HG02870 (cell line): ENCODE results near the gene CRACDL.

Experiments
- ATAC-seq: cut with Tn5 transposase; IDR thresholded peaks from one replicate; pipeline ENCODE4 v1.9.1; 2021; ENCODE audit warnings: mild to moderate bottlenecking, moderate library complexity; ENCODE audit not compliant: unreplicated experiment

Gene CRACDL

DNA sequence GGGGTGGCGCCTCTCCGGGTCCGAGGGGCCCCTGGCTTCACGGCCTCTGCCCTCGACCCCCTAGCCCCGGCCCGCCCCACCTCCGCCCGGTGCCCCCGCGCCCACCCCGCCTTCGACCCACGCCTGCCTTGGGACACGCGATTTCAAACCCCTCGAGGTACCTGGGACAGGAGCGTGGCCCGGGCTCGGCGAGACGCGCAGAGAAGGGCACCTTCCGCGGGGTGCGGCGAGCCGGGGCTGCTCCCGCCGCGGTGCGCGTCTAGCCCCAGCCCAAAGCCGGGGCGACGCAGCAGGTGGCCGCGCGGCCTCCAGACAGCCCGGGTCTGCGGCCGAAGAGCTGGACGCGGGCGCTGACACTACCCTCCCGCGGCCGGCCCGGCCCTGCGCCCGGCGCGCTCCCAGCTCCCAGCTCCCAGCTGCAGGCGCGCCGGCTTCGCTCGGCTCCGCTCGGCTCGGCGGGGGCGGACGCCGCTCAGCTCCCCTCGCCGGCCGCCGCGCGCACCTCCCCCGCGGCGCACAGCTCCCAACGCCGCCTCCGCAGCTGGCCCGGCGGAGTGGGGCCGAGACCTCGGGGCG lies at the start of gene CRACDL:
Gene CRACDL, minus strand, starts transcription at position 449 of the 576 bp plus-strand sequence. CDS start 89,425 bp downstream, outside the sequence.
- ATAC-seq: no peak

GRCh38 chr2:98975611-98976010 lies 39.6 kb upstream of the CRACDL start:
- ATAC-seq: no peak

DNA sequence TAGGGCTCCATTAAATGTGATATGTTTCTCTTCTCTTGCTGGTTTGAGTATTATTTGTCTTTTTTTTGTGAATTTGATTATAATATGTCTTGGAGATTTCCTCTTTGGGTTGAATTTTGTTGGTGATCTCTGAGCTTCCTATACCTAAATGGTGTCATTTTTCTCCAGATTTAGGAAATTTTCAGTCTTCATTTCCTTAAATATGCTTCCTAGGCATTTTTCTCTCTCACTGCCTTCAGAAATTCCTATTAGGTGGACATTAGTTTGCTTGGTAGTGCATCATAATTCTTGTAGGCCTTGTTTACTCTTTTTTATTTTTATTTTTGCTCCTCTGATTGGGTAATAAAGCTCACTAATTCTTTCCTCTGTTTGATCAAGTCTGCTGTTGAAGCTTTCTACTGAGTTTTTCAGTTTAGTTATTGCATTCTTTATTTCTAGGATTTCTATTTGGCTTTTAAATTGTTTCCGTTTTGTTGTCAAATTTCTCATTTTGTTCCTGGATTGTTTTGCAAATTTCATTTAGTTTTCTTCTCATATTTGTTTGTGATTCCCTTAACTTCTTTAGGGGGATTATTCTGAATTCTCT lies 36.6 kb upstream of the CRACDL start:
- ATAC-seq: no peak

GRCh38 chr2:98959810-98960507 lies 23.9 kb upstream of the CRACDL start:
- no peak for ATAC-seq

- no peak for ATAC-seq
Measured at GRCh38 chr2:98952966-98953365, 16.9 kb upstream of the CRACDL start.

DNA sequence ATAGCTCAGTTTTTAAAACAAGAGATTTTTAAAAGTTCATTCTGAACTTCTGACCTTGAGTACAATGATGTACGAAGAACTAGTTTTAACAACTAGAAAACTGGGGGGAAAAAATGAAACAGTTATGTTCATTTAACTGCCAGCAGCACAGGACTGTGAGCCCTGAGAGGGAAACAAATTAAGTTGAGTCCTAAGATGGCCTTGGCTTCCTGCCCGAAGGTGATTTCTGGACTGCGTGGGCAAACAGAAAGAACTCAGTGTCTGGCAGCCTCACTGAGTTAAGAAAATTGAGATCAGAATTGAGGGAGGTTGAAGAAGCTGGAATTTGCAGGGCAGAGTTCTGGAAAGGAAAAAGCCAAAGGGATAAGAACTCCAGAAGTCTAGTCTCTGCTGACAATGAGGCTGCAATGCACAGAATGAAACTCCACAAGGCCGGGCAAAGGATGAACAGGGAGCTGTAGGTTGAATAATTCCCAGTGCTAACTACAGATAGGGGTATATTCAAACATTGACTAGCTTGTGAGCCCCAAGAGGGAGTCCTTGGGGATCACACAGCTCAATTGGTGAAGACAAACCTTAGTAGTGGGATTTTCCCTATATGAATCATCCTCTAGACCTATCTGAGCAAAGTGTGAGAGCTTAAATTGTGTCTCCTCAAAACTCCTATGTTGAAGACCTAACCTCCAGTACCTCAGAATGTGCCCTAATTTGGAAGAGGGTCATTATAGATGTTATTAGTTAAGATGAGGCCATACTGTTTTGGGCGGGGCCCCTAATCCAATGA lies 13.1 kb upstream of the CRACDL start:
- no peak for ATAC-seq

DNA sequence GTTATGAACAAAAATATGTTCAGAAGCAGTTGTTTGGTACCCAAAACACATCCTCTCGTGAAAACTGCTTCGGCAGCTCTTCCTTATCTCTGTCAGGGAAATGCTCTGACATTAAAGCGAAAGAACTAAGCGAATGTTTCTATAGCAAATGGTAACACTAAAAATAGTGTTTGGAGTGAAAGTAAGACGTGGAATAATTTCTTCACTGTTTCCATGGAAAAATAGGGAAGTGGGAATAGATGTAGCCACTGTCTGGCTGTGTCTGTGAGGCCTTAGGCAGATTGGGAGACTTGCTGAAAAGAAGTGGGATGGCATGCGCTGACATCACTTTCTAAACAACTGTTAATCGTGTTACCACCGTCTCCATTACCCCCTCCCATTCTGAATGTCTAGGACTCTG lies 11.5 kb upstream of the CRACDL start:
- no peak for ATAC-seq

- ATAC-seq: no peak
Measured at GRCh38 chr2:98946855-98947254, 10.8 kb upstream of the CRACDL start.

DNA sequence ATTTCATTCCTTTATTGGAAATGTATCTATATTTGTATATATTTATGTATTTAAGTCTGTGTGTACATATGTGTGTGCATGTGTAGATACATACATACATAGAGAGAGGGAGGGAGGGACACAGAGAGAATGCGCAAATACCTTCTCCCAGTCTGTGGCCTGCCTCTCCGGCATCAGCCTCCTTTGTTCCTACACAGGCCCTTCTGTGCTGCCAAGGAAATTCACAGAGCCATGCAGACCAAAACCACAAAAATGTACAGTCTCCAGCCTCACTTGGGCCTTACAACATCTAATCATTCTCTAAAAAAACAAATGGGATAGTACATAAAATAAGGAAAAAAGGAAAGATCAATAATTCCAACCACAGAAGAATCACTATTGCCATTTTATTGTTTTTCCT lies 8.8 kb upstream of the CRACDL start:
- ATAC-seq: no peak

- no peak for ATAC-seq
Measured at GRCh38 chr2:98940102-98940501, 4.1 kb upstream of the CRACDL start.

DNA sequence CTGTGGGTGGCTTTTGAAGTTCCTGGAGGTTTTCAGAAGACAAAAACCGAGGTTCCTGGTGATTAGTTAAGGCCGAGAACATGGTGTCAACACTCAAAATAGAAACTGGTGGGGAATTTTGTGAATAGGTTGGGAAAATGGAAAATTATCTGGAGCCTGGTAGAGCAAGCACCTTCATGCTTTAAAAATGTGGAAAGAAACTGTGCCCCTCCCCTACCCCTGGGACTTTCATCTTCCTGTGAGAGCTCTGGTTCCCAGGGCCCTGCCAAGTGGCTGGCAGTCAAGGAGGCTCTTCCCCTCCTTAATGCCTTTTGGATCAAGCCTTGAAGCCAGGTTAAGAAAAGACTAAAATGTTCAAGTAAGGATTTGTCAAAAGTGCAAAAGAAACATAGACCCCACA lies 1.9 kb upstream of the CRACDL start:
- ATAC-seq: no peak

DNA sequence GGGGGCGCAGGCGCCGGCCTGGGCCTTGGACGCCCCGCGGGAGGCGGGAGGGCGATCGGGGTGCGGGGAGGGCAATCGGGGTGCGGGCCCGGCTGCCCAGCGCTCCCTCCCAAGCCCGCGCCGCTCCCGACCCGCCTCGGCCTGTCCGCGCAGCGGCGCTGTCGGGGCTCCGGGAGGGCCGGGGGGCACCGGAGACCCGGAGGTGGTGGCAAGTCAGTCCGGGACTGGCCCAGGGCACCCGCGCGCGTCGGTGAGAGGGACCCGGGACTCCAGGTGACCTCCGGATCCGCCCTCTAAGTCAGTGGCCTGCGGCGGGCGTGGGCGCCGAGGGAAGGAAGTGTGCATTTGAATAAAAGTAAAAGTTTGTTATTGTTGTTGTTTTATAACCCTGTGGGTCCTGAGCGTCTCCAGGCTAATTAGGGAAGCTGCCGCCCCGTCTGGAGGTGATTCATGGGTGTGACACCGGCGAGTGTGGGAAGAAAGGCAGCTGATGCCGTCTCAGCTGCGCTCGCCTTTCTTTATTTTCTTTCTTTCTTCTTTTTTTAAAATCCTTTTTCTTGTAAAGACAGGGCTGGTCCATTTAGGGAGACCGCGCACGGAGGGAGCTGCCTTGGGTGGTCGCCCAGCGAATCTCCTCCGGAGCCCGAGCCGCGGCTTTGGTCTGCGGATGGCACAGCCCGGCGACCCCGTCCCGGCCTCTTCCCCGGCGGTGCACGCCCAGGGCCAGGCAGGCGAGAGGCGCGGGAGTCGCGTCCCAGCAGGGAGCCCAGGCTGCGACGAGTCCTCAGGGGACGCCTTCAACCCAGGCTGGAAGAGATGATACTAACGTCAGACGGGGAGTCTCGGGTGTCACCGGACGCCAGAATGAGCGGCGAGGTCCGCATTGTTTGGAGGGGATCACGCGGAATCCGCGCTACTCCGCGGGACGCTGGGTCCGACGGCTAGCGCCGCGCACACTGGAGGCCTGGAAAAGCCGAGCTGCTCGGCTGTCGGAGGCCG lies 627 bp upstream of the CRACDL start:
- no peak for ATAC-seq

GRCh38 chr2:98935111-98935770 lies 784 bp downstream of the CRACDL start:
- no peak for ATAC-seq

GRCh38 chr2:98932778-98933343 lies 3.2 kb downstream of the CRACDL start:
- ATAC-seq: no peak

DNA sequence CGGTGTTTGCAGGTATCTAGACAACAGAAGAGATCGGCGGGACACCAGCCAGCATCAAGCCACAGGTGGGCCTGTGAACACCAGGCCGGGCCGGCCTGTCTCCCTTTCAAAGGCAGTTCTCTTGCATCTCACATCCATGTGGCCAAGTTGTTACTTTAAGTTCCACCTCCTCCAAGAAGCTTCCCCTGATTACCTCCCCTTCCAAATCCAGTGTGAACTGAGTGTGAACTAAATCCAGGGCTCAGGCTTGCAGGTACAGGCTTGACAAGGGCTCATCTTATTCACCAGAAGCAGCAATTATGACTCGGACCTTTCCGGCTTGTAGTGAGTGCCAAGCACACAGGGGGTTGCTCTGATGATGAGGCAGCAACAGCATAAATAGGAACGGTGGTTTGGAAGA lies 3.9 kb downstream of the CRACDL start:
- ATAC-seq: no peak

DNA sequence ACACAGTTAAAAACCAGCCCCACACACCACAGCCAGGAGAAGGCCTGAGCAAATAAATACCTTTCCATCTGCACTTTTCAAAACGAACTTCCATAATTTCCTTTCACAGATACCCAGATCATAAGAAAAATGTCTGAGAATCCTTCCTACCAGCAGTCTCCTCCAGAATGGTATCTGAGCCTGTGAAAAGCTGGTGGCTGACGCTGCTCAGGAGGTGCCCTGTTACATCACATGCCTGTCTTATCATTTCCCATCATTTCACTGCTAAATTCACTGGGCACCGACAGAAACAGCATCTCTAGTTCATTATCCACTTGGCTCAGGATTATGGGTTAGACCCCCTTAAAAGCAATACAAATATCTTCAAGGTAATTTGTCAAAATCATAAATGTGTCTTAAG lies 4.4 kb downstream of the CRACDL start:
- no peak for ATAC-seq

- ATAC-seq: no peak
Measured at GRCh38 chr2:98929920-98930319, 6.1 kb downstream of the CRACDL start.

- no peak for ATAC-seq
Measured at GRCh38 chr2:98928242-98928641, 7.8 kb downstream of the CRACDL start.

DNA sequence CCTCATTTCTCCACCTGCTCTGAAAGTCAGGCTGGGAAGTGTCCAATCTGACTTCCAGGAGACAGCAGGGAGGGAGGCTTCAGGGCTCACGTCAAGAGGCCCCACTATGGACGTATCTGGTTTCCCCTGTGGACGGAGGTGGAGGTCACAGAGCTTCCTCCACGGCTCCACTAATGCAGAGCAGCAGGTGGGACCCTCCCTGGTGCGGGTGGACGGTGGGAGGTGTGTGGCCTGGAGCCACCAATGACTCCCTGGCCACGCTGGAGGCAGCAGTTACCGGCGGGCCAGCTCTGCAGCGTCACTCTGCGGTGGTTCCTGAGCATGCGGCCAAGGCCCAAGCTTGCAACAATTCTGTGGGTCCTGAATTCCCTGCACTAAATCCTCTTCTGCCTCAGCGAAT lies 9.0 kb downstream of the CRACDL start:
- ATAC-seq: no peak

- ATAC-seq: no peak
Measured at GRCh38 chr2:98926601-98927000, 9.4 kb downstream of the CRACDL start.
